BJ (cell line): Measurements from ENCODE around the gene TMEM250. TPM values are rescaled to one million over a fixed set of nuclear protein-coding genes. Genes with fewer than 3 reads are reported as not detected.
A peak's percentile ranks its signal among the peaks of the same experiment; 100 is the strongest.

Experiments
- CTCF ChIA-PET: fragments of 350-600 bp; formaldehyde crosslinking; extraction: SDS; loops from one replicate; lab custom pipeline; 2021; ENCODE audit warnings: antibody characterized with exemption, inconsistent platforms; lab: Yijun Ruan, JAX
- POLR2A ChIA-PET: fragments of 300-600 bp; sonication (Branson Sonifier 250); formaldehyde crosslinking; extraction: SDS; loops from one replicate; lab custom pipeline; 2021; ENCODE audit warnings: antibody characterized with exemption; lab: Charles Lee
- DNase-seq: peaks from one replicate; pipeline ENCODE4 v3.0.0-alpha.2; 2011; ENCODE audit warnings: low read depth
- H3K27me3 ChIP-seq: 2 replicates; pipeline ENCODE4 v1.6.0; 2011; ENCODE audit warnings: low read length; ENCODE audit not compliant: control insufficient read depth, insufficient read depth
- H3K36me3 ChIP-seq: 2 replicates; pipeline ENCODE4 v1.5.1; 2011; ENCODE audit warnings: low read length; ENCODE audit not compliant: control insufficient read depth, insufficient read depth
- H3K4me3 ChIP-seq: 2 replicates; pipeline ENCODE4 v1.5.1; 2011; ENCODE audit warnings: low read depth, mild to moderate bottlenecking, control low read depth, low read length
- polyA plus RNA-seq: library from polyadenylated mRNA; depleted of rRNA; stranded (reverse); fragments of >200 nt; gene quantifications from 2 replicates; pipeline ENCODE4 v1.2.3, GENCODE V29; 2011
- TF ChIP-seq, protein P1 (sequence below): IDR thresholded peaks from 2 replicates; pipeline ENCODE4 v1.5.1; 2011; ENCODE audit warnings: low read depth, mild to moderate bottlenecking, control low read depth, inconsistent platforms, low read length, moderate library complexity; ENCODE audit not compliant: insufficient read depth

The TMEM250 gene
- polyA plus RNA-seq, 1 experiment = 20.7 TPM

DNA sequence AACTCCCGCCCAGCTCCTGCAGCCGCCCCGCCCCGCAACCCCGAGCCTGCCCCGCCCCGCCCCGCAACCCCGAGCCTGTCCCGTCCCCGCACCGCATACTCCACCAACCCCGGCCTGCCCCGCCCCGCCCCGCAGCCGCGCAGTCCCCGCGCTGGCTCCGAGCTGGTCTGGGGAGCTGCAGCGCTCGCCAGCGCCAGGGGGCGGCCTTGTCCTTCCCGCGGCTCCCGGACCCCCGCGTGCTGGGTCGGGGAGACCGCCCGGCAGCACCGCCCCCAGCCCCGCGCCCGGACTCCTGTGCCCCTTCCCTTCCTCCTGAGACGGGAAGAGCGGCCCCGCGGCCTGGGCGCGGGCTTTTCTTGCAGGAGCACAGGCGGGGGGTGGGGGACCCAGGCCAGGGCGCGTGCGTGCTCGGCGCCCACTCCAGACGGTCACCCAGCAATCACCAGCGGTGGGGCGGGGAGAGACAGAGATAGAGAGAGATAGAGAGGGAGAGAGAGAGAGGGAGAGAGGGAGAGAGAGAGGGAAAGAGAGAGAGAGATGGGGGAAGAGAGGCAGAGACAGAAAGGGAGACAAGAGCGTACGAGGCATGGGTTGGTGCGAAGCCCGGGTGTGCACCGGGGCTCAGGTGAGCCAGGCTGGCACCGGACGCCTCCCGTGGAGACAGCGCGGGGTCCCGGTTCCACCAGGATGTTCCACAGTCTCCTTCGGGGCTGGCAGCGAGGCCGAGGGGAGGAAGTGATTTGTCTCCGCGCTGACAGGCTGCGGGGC lies 14.7 kb upstream of the TMEM250 start:
- peaks cover 44% of the 10 kb centered on the region for H3K27me3 ChIP-seq
- ChIA-PET CTCF (interaction anchor here (0.6 to 2.5 kb wide), 7 partner anchors 8 to 163 kb away, joined by 3 to 9 read pairs (median 3); no protein-coding TSS in a partner anchor), POLR2A (no interaction called here)
- no peaks in the 10 kb centered on the region for H3K36me3 ChIP-seq
- TF ChIP-seq, protein P1, sequence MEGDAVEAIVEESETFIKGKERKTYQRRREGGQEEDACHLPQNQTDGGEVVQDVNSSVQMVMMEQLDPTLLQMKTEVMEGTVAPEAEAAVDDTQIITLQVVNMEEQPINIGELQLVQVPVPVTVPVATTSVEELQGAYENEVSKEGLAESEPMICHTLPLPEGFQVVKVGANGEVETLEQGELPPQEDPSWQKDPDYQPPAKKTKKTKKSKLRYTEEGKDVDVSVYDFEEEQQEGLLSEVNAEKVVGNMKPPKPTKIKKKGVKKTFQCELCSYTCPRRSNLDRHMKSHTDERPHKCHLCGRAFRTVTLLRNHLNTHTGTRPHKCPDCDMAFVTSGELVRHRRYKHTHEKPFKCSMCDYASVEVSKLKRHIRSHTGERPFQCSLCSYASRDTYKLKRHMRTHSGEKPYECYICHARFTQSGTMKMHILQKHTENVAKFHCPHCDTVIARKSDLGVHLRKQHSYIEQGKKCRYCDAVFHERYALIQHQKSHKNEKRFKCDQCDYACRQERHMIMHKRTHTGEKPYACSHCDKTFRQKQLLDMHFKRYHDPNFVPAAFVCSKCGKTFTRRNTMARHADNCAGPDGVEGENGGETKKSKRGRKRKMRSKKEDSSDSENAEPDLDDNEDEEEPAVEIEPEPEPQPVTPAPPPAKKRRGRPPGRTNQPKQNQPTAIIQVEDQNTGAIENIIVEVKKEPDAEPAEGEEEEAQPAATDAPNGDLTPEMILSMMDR = peak; percentile 26; the same call in 1 of the 2 replicates
- H3K4me3 ChIP-seq = peak overlapping the region; percentile 31
- DNase-seq = no peak

DNA sequence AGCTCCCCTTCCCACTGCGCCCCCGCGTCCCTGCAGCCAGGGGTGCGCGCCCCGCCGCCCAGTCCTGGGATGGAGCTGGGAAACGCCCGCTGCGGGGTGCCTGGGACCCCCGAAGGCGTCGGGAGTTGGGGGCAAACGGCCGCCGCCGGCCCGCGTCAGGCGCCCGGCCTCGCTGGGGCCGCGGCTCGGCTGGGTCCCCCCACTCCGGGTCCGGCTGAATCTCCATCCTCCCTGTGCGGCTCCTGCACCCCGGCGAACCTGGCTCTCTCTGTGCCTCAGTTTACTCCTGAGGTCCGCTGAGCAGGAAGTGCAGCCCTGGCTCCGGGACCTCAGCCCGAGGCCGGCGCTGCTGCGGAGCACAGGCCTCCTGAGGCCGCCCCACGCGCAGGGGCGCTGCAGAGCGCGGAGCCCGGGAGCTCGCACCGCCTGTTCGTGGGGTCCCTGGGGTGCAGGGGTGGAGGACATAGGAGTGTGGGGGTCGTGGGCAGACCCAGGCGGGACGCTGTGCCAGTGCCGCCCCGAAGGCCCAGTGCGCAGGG lies 13.9 kb upstream of the TMEM250 start:
- ChIA-PET CTCF (interaction anchor here (0.6 to 2.5 kb wide), 6 partner anchors 9 to 164 kb away, joined by 3 to 9 read pairs (median 3); no protein-coding TSS in a partner anchor), POLR2A (no interaction called here)
- no peak for DNase-seq
- TF ChIP-seq, protein P1 = peak; percentile 12; the same call in 1 of the 2 replicates
- Histone ChIP-seq H3K27me3 (peaks cover 49% of the 10 kb centered on the region), H3K36me3 (no peaks in the 10 kb centered on the region), H3K4me3 (peak overlapping the region; percentile 17; the same call in 1 of the 2 replicates)

DNA sequence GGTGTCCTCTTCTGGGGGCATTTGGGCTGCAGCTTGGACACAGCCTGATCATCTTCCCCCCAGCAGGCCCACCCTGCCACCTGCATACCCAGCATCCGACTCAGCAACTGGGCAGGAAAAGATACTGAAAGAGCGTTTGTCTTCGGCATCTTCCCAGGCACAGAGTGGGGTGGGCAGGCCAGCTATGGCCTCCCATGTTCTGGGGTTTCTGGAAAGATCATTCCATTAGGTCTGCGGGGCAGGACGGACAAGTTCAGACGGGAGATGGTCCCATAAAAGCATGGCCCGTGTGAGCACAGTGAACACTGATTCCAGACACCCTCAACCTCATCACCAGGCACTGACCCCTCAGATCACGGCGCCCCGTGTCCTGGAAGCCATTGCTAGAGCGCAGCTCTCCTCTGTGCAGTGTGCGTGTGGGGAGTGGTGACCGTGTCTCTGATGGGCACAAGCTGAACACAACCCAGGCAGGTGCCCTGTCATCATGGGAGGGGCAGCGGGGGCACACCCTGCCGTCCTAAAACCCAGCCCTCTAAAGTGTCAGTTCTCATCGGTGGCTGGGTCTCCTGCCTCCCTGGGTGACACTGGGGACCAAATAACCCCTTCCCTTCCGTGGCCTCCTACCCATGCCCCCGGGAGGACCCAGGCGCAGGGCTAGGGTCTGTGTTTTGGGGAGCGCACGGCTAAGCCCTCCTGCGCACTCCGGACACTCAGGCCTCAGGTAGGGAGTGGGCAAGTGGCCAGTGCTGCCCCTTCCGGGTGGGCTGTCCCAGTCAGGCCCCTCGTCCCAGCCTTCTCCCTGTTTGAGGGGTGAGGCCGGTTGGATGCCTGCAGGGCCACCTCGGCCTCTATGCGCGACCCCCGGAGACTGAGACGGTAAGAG lies 13.2 kb upstream of the TMEM250 start:
- POLR2A ChIA-PET = no interaction called here
- no peak for DNase-seq

DNA sequence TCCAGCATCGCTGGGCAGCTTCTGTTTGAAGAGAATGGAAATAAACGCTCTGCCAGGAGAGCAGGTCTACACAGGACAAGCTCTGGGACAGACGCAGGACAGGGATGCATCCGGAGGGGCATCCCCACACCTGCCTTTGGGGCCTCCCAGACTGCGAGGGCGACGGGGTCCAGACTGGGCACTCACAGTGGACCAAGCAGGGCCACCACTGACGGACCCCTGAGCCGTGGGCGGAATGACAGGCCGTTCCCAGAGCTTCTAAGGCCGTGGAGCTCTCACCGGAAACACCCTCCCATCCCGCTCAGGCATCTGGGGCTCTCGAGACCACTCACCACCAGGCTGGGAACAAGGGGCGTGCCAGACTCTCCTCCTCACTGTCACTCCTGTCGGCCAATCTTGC lies 10.5 kb upstream of the TMEM250 start:
- no peaks in the 10 kb centered on the region for H3K36me3 ChIP-seq
- ChIA-PET CTCF (interaction anchor here (1.4 kb wide), 1 partner anchor 265 kb away, joined by 5 read pairs; no protein-coding TSS in a partner anchor), POLR2A (no interaction called here)
- H3K27me3 ChIP-seq = peaks cover 39% of the 10 kb centered on the region
- no peak overlapping the region for H3K4me3 ChIP-seq
- TF ChIP-seq, protein P1 = no peak
- DNase-seq = no peak

More for the DNA sequence above, 13.2 kb upstream of the TMEM250 start:
- CTCF ChIA-PET = interaction anchor here (1.3 to 2.5 kb wide), 3 partner anchors 9 to 151 kb away, joined by 3 to 9 read pairs (median 8); no protein-coding TSS in a partner anchor
- Histone ChIP-seq H3K36me3 (no peaks in the 10 kb centered on the region), H3K27me3 (peaks cover 47% of the 10 kb centered on the region), H3K4me3 (no peak overlapping the region)
- TF ChIP-seq, protein P1 = no peak
